HEK293T (cell line): ENCODE results near the gene CPED1.

Source experiments
- CTBP1 ChIP-seq: fragments of 450-650 bp; IDR thresholded peaks from 2 replicates; pipeline ENCODE4 v1.6.1; 2016; ENCODE audit warnings: borderline replicate concordance
- TARDBP ChIP-seq: fragments of 450-650 bp; IDR thresholded peaks from 2 replicates; pipeline ENCODE4 v1.6.1; 2016

DNA sequence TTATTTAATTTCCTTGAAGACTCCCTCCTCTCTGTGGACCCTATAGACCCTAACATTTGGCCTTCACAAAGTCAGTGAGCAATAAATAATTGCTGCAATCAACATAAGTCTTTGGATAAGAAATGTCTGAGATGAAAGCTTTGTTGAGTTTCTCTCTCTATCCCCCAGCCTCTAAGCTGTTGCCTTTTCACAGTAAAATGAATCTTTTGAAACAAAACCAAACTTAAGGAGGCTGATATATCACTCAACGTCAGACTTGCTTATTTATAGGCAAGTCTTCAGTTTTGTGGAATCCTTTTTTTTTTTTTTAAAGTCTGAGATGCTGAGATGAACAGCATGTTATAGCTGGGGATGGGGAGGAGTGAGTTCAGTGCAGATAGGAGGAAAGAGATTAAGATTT, 10.0 kb downstream of the CPED1 start:
- TF ChIP-seq TARDBP (no peak), CTBP1 (no peak)
